DMS 273 (cell line): ENCODE measurements around the gene FNDC4.
"Not testable (repeated sequence)": the region's sequence is repeated elsewhere in the genome, so short reads cannot be mapped to it uniquely, and the experiment has no call there.

Source experiments
- DNase-seq: peaks from one replicate; lab custom pipeline; 2025; ENCODE audit not compliant: unreplicated experiment; lab: John Stamatoyannopoulos, UW

FNDC4 gene

GRCh38 chr2:27494944-27495554, at the start of gene FNDC4:
Gene FNDC4, minus strand, starts transcription at chr2:27495200. Its CDS starts 521 bp downstream, at chr2:27494679.
- peak; percentile 56 for DNase-seq

GRCh38 chr2:27544143-27544821, 49.3 kb upstream of the FNDC4 start:
- no peak for DNase-seq

- not testable (repeated sequence) for DNase-seq
Observed at GRCh38 chr2:27539649-27540048, 44.6 kb upstream of the FNDC4 start.

- DNase-seq, result not testable (repeated sequence)
Observed at GRCh38 chr2:27538839-27539450, 43.9 kb upstream of the FNDC4 start.

- DNase-seq, result no peak
Observed at GRCh38 chr2:27537287-27537686, 42.3 kb upstream of the FNDC4 start.

GRCh38 chr2:27531983-27532382, 37.0 kb upstream of the FNDC4 start:
- DNase-seq, result peak; percentile 20

- DNase-seq, result no peak
Observed at GRCh38 chr2:27527182-27527581, 32.2 kb upstream of the FNDC4 start.

- no peak for DNase-seq
Observed at GRCh38 chr2:27522400-27522945, 27.5 kb upstream of the FNDC4 start.

GRCh38 chr2:27520316-27520715, 25.3 kb upstream of the FNDC4 start:
- DNase-seq, result no peak

GRCh38 chr2:27518782-27519113, 23.7 kb upstream of the FNDC4 start:
- DNase-seq, result no peak

GRCh38 chr2:27518113-27518781, 23.2 kb upstream of the FNDC4 start:
- DNase-seq, result no peak

GRCh38 chr2:27509326-27509725, 14.3 kb upstream of the FNDC4 start:
- DNase-seq, result peak; percentile 68

GRCh38 chr2:27507293-27507692, 12.3 kb upstream of the FNDC4 start:
- DNase-seq, result no peak

- DNase-seq, result no peak
Observed at GRCh38 chr2:27506587-27506986, 11.6 kb upstream of the FNDC4 start.

- DNase-seq, result no peak
Observed at GRCh38 chr2:27502142-27502541, 7.1 kb upstream of the FNDC4 start.

GRCh38 chr2:27501042-27501441, 6.0 kb upstream of the FNDC4 start:
- DNase-seq, result peak; percentile 80

GRCh38 chr2:27498975-27499374, 4.0 kb upstream of the FNDC4 start:
- DNase-seq, result no peak

GRCh38 chr2:27497288-27497627, 2.3 kb upstream of the FNDC4 start:
- DNase-seq, result no peak

GRCh38 chr2:27496357-27497287, 1.6 kb upstream of the FNDC4 start, which contains the start of gene GCKR:
Gene GCKR, plus strand, starts transcription at chr2:27496839. Its CDS starts 66 bp downstream, at chr2:27496905.
- DNase-seq, result no peak

- DNase-seq, result no peak
Observed at GRCh38 chr2:27495840-27496356, 898 bp upstream of the FNDC4 start.
